Right cardiac atrium (tissue), 5 donors: ENCODE results near the gene HTR7. TPM values are rescaled to one million over a fixed set of nuclear protein-coding genes. Genes with fewer than 3 reads are reported as not detected.
A peak's percentile ranks its signal among the peaks of the same experiment; 100 is the strongest.
"Not testable (repeated sequence)": the region's sequence is repeated elsewhere in the genome, so short reads cannot be mapped to it uniquely, and the experiment has no call there.

Source experiments
- ATAC-seq, 2 donors: fragments of 200-7000 bp; cut with Tn5 transposase; one replicate each; pipeline versions ENCODE4 v1.8.0 to v1.9.1; 2020; ENCODE audit warnings: moderate library complexity in 2 of 2, mild to moderate bottlenecking in 1 of 2
- DNase-seq, 3 donors: peaks; one replicate each; pipeline ENCODE4 v3.0.0-alpha.2; 2020
- H3K27ac ChIP-seq: one replicate; pipeline ENCODE4 v1.5.1; 2013; ENCODE audit warnings: mild to moderate bottlenecking, low read length, control low read depth, moderate library complexity
- H3K27me3 ChIP-seq: one replicate; pipeline ENCODE4 v1.6.1; 2013; ENCODE audit not compliant: control insufficient read depth, insufficient read depth
- H3K4me1 ChIP-seq: one replicate; pipeline ENCODE4 v1.6.1; 2013; ENCODE audit warnings: low read length; ENCODE audit not compliant: control insufficient read depth, insufficient read depth
- H3K4me3 ChIP-seq: one replicate; pipeline ENCODE4 v1.5.1; 2013; ENCODE audit warnings: low read length, control low read depth
- H3K9me3 ChIP-seq: one replicate; pipeline ENCODE4 v1.6.1; 2013; ENCODE audit warnings: low read length; ENCODE audit not compliant: control insufficient read depth
- WGBS: extraction: QIAGEN DNeasy Blood & Tissue Kit; methylation state at CpG from one replicate; pipeline ENCODE4 v1.1.7; 2013; 5-methylcytosine and 5-hydroxymethylcytosine counted together
- intact Hi-C, 4 donors: fragments of 100-400 bp; cut with DNase I; formaldehyde crosslinking; loops; one replicate each; pipeline versions ENCODE4 v1.11.0 to v1.14.0; 2022 to 2023
- long read RNA-seq, 4 donors: library from polyadenylated mRNA; unstranded; transcript quantifications; one replicate each; pipeline ENCODE4 v2.0.0, GENCODE V29; 2020 to 2021
- polyA plus RNA-seq: library from polyadenylated mRNA; stranded (reverse); fragments of 200-250 nt; gene quantifications from one replicate; pipeline ENCODE4 v1.2.3, GENCODE V29; 2013
- total RNA-seq, 4 donors: library from RNA; stranded (reverse); fragmentation: NEBNext Ultra II Directional; extraction: Animal tissue kit (Norgen Biotek cat#: 25700); gene quantifications; one replicate each; pipeline ENCODE4 v1.2.1, GENCODE V29; 2021
- donor health status: healthy with polysubstance abuse.
- donor health status: DM: no; HTN: yes; CAD: no.
- donor health status: DM: no; HTN: no; CAD: no.
- donor health status: DM: no; HTN: yes; CAD: no; lungs with severe emphysema.
- donor health status: DM: yes; HTN: yes; CAD: no.

HTR7 gene
- total RNA-seq (under 1 TPM; 0.14 to 0.58 (median 0.23) TPM), polyA plus RNA-seq (0.14 TPM)
- long read RNA-seq, donor 1, partial matches to known transcripts: 0 of 1 reads
- long read RNA-seq, donor 1, other reads (novel, unspliced or antisense): 1 of 1 reads
- long read RNA-seq, donor 2: 0 reads
- long read RNA-seq, donor 3: 0 reads
- long read RNA-seq, donor 4, partial matches to known transcripts: 0 of 1 reads
- long read RNA-seq, donor 4, other reads (novel, unspliced or antisense): 0 of 1 reads

GRCh38 chr10:90857635-90858460 is at the start of gene HTR7:
Gene HTR7, minus strand, starts transcription at chr10:90858039. Its CDS starts 368 bp downstream, at chr10:90857671.
- 1% methylated on average over 104 of the region's 104 CpGs for WGBS
- H3K27me3 ChIP-seq: peaks cover 2% of the 10 kb centered on the region
- ATAC-seq (peak; percentile 91 to 93), DNase-seq (peak; percentile 55 to 87 (median 84))
- no peaks in the 10 kb centered on the region for H3K4me1 ChIP-seq
- H3K4me3 ChIP-seq: peak within 1 kb of the TSS; percentile 90
- intact Hi-C loops: loop anchor here in 2 of 4 donors (10.0 kb wide), 2 partner anchors 93 to 103 kb away; no protein-coding TSS in a partner anchor
- H3K27ac ChIP-seq: peak within 1 kb of the TSS; percentile 4
- H3K9me3 ChIP-seq: no peaks in the 10 kb centered on the region

GRCh38 chr10:90906596-90906995 is 48.8 kb upstream of the HTR7 start:
- intact Hi-C loops: no loop called here
- H3K27ac ChIP-seq: no peak overlapping the region
- DNase-seq: no peak
- ATAC-seq: no peak
- no peaks in the 10 kb centered on the region for H3K9me3 ChIP-seq
- H3K4me3 ChIP-seq: no peak overlapping the region
- WGBS: 67% methylated on average over 1 of the region's 1 CpG
- no peaks in the 10 kb centered on the region for H3K4me1 ChIP-seq
- H3K27me3 ChIP-seq: no peaks in the 10 kb centered on the region

- H3K9me3 ChIP-seq: no peaks in the 10 kb centered on the region
- H3K4me1 ChIP-seq: no peaks in the 10 kb centered on the region
- DNase-seq: no peak
- ATAC-seq: no peak
- no peaks in the 10 kb centered on the region for H3K27me3 ChIP-seq
- intact Hi-C loops: no loop called here
- 67% methylated on average over 1 of the region's 1 CpG for WGBS
- no peak overlapping the region for H3K27ac ChIP-seq
- H3K4me3 ChIP-seq: no peak overlapping the region
These were observed 48.1 kb upstream of the HTR7 start for GRCh38 chr10:90905925-90906324.

- 87% methylated on average over 2 of the region's 2 CpGs for WGBS
- H3K27me3 ChIP-seq, H3K27ac ChIP-seq, intact Hi-C loops, H3K4me1 ChIP-seq, ATAC-seq, H3K9me3 ChIP-seq, DNase-seq, H3K4me3 ChIP-seq: not testable (repeated sequence)
These were observed 39.1 kb upstream of the HTR7 start for GRCh38 chr10:90896916-90897315.

GRCh38 chr10:90893190-90893589 is 35.4 kb upstream of the HTR7 start:
- Histone ChIP-seq H3K27ac (no peak overlapping the region), H3K4me3 (no peak overlapping the region), H3K9me3 (no peaks in the 10 kb centered on the region), H3K27me3 (no peaks in the 10 kb centered on the region), H3K4me1 (no peaks in the 10 kb centered on the region)
- WGBS: 92% methylated on average over 3 of the region's 3 CpGs
- ATAC-seq: no peak
- intact Hi-C loops: no loop called here
- no peak for DNase-seq

- Histone ChIP-seq H3K27ac (no peak overlapping the region), H3K4me3 (no peak overlapping the region), H3K27me3 (no peaks in the 10 kb centered on the region), H3K9me3 (no peaks in the 10 kb centered on the region), H3K4me1 (no peaks in the 10 kb centered on the region)
- intact Hi-C loops: no loop called here
- DNase-seq (no peak), ATAC-seq (no peak)
- 93% methylated on average over 2 of the region's 2 CpGs for WGBS
These were observed 32.5 kb upstream of the HTR7 start for GRCh38 chr10:90890347-90890746.

GRCh38 chr10:90889636-90890035 is 31.8 kb upstream of the HTR7 start:
- H3K4me1 ChIP-seq: peaks cover under 1% of the 10 kb centered on the region
- ATAC-seq: no peak
- WGBS: 95% methylated on average over 1 of the region's 1 CpG

GRCh38 chr10:90888387-90888786 is 30.5 kb upstream of the HTR7 start:
- Histone ChIP-seq H3K4me1 (peaks cover 3% of the 10 kb centered on the region), H3K27ac (no peak overlapping the region), H3K9me3 (no peaks in the 10 kb centered on the region), H3K4me3 (no peak overlapping the region), H3K27me3 (no peaks in the 10 kb centered on the region)
- WGBS: 91% methylated on average over 6 of the region's 6 CpGs
- intact Hi-C loops: loop anchor here in 1 of 4 donors (10.0 kb wide), 1 partner anchor 366 kb away; no protein-coding TSS in a partner anchor
- peak in 1 of 3 donors; percentile 25 for DNase-seq
- ATAC-seq: no peak

More at GRCh38 chr10:90889636-90890035, 31.8 kb upstream of the HTR7 start:
- no peak for DNase-seq
- H3K4me3 ChIP-seq: no peak overlapping the region
- no peaks in the 10 kb centered on the region for H3K9me3 ChIP-seq
- H3K27ac ChIP-seq: no peak overlapping the region
- intact Hi-C loops: loop anchor here in 1 of 4 donors (10.0 kb wide), 1 partner anchor 365 kb away; no protein-coding TSS in a partner anchor
- no peaks in the 10 kb centered on the region for H3K27me3 ChIP-seq

- intact Hi-C loops: loop anchor here in 1 of 4 donors (10.0 kb wide), 1 partner anchor 367 kb away; no protein-coding TSS in a partner anchor
- Histone ChIP-seq H3K27me3 (no peaks in the 10 kb centered on the region), H3K9me3 (no peaks in the 10 kb centered on the region), H3K4me3 (no peak overlapping the region), H3K27ac (no peak overlapping the region), H3K4me1 (peaks cover 3% of the 10 kb centered on the region)
- ATAC-seq (no peak), DNase-seq (no peak)
- 93% methylated on average over 6 of the region's 6 CpGs for WGBS
These were observed 29.7 kb upstream of the HTR7 start for GRCh38 chr10:90887555-90887954.

GRCh38 chr10:90885176-90885575 is 27.3 kb upstream of the HTR7 start:
- no peak for ATAC-seq
- intact Hi-C loops: loop anchor here in 1 of 4 donors (10.0 kb wide), 1 partner anchor 370 kb away; no protein-coding TSS in a partner anchor
- H3K27ac ChIP-seq: no peak overlapping the region
- no peaks in the 10 kb centered on the region for H3K27me3 ChIP-seq
- 98% methylated on average over 1 of the region's 1 CpG for WGBS
- DNase-seq: no peak
- H3K9me3 ChIP-seq: no peaks in the 10 kb centered on the region
- H3K4me3 ChIP-seq: no peak overlapping the region
- peaks cover 3% of the 10 kb centered on the region for H3K4me1 ChIP-seq

GRCh38 chr10:90884431-90884830 is 26.6 kb upstream of the HTR7 start:
- Histone ChIP-seq H3K9me3 (no peaks in the 10 kb centered on the region), H3K27ac (no peak overlapping the region), H3K27me3 (no peaks in the 10 kb centered on the region), H3K4me1 (peaks cover 3% of the 10 kb centered on the region), H3K4me3 (no peak overlapping the region)
- ATAC-seq: peak in 1 of 2 donors; percentile 29
- DNase-seq: no peak
- 74% methylated on average over 3 of the region's 3 CpGs for WGBS
- intact Hi-C loops: loop anchor here in 1 of 4 donors (10.0 kb wide), 1 partner anchor 370 kb away; no protein-coding TSS in a partner anchor
